Endothelial cell of umbilical vein (primary cell): Measurements from ENCODE around the gene VIL1. TPM values are rescaled to one million over a fixed set of nuclear protein-coding genes. Genes with fewer than 3 reads are reported as not detected.

Source experiments
- BruUV-seq: library from RNA; stranded (reverse); fragments of 400-500 nt; replicated peaks from 2 replicates; lab custom pipeline; 2021; lab: Mats Ljungman, UMichigan
- CTCF ChIA-PET: fragments of 300-600, 350-600 bp; sonication (Branson Sonifier 250); formaldehyde crosslinking; loops from one replicate; lab custom pipeline; 2021; ENCODE audit warnings: antibody characterized with exemption, inconsistent platforms; lab: Charles Lee
- POLR2A ChIA-PET: fragments of 300-600, 350-600 bp; sonication (Branson Sonifier 250); formaldehyde crosslinking; loops from one replicate; lab custom pipeline; 2021; ENCODE audit warnings: antibody characterized with exemption, inconsistent platforms; lab: Charles Lee
- DNase-seq: peaks from one replicate; pipeline ENCODE4 v3.0.0-alpha.2; 2011; ENCODE audit warnings: low read depth, low spot score
- FAIRE-seq: peaks from 2 replicates; lab custom pipeline; 2011; peaks lifted over from hg19 to GRCh38; lab: Jason Lieb, UNC
- H2AFZ ChIP-seq: 2 replicates; pipeline ENCODE4 v1.6.0; 2012; ENCODE audit warnings: low read depth, low read length, control low read depth, inconsistent platforms
- H3K27ac ChIP-seq: 2 replicates; pipeline ENCODE4 v1.5.1; 2011; ENCODE audit warnings: low read depth, mild to moderate bottlenecking, control low read depth, low read length, moderate library complexity; ENCODE audit not compliant: insufficient read depth
- H3K27me3 ChIP-seq, 2 experiments: 2 replicates each; pipeline versions ENCODE4 v1.6.0 to v1.6.1; 2011; ENCODE audit warnings: low read length in 2 of 2, mixed read lengths in 1 of 2; ENCODE audit not compliant: control insufficient read depth in 2 of 2, insufficient read depth in 2 of 2
- H3K36me3 ChIP-seq, 2 experiments: 2 replicates in 1 of 2; 3 replicates in 1 of 2; pipeline ENCODE4 v1.5.1; 2011; ENCODE audit warnings: low read length in 2 of 2, mild to moderate bottlenecking in 1 of 2, moderate library complexity in 1 of 2; ENCODE audit not compliant: control insufficient read depth in 2 of 2, insufficient read depth in 2 of 2; ENCODE audit errors: extremely low read depth in 1 of 2
- H3K4me1 ChIP-seq: 3 replicates; pipeline ENCODE4 v1.5.1; 2011; ENCODE audit warnings: mild to moderate bottlenecking, low read length; ENCODE audit not compliant: control insufficient read depth, insufficient read depth; ENCODE audit errors: extremely low read depth
- H3K4me2 ChIP-seq: 2 replicates; pipeline ENCODE4 v1.6.1; 2011; ENCODE audit warnings: low read length, control low read depth, mixed read lengths; ENCODE audit not compliant: insufficient read depth
- H3K4me3 ChIP-seq, 3 experiments: fragments of 200-600 bp in 1 of 3; sonication (generic), shearing (Covaris generic) in 1 of 3; replicated peaks in 1 of 3; 2 replicates each; pipeline ENCODE4 v1.5.1; 2011 to 2016; ENCODE audit warnings: control low read depth in 3 of 3, low read length in 3 of 3, mild to moderate bottlenecking in 2 of 3, inconsistent platforms in 1 of 3, low read depth in 1 of 3, moderate library complexity in 1 of 3; ENCODE audit not compliant: insufficient read depth in 1 of 3
- H3K79me2 ChIP-seq: 2 replicates; pipeline ENCODE4 v1.6.0; 2012; ENCODE audit warnings: low read length, inconsistent platforms; ENCODE audit not compliant: control insufficient read depth, insufficient read depth
- H3K9ac ChIP-seq: replicated peaks from 2 replicates; pipeline ENCODE3; 2011; ENCODE audit warnings: low read length, control low read depth; ENCODE audit not compliant: insufficient read depth; ENCODE audit errors: extremely low read depth
- H3K9me1 ChIP-seq: replicated peaks from 3 replicates; pipeline ENCODE4 v1.6.0; 2011; ENCODE audit warnings: mild to moderate bottlenecking, low read length; ENCODE audit not compliant: control insufficient read depth, insufficient read depth; ENCODE audit errors: extremely low read depth
- H3K9me3 ChIP-seq: replicated peaks from 2 replicates; pipeline ENCODE4 v1.5.1; 2012; ENCODE audit warnings: low read length, inconsistent platforms; ENCODE audit not compliant: control insufficient read depth, insufficient read depth
- H4K20me1 ChIP-seq: replicated peaks from 2 replicates; pipeline ENCODE3; 2011; ENCODE audit warnings: mild to moderate bottlenecking, low read length; ENCODE audit not compliant: control insufficient read depth, insufficient read depth; ENCODE audit errors: extremely low read depth
- FOS ChIP-seq: IDR thresholded peaks from 2 replicates; pipeline ENCODE4 v1.6.1; 2011; ENCODE audit warnings: mild to moderate bottlenecking, low read length, moderate library complexity, borderline replicate concordance; ENCODE audit not compliant: insufficient read depth
- JUN ChIP-seq: IDR thresholded peaks from 2 replicates; pipeline ENCODE4 v1.6.1; 2011; ENCODE audit warnings: borderline replicate concordance, low read depth; ENCODE audit not compliant: insufficient read length, insufficient read depth
- MAX ChIP-seq: IDR thresholded peaks from 2 replicates; pipeline ENCODE4 v1.6.1; 2011; ENCODE audit not compliant: insufficient read depth, insufficient read length
- MYC ChIP-seq: IDR thresholded peaks from one replicate; pipeline ENCODE4 v1.6.1; 2011; ENCODE audit warnings: mild to moderate bottlenecking, low read depth, low read length
- POLR2AphosphoS5 ChIP-seq: IDR thresholded peaks from 2 replicates; pipeline ENCODE4 v1.6.1; 2012; ENCODE audit warnings: low read depth, mild to moderate bottlenecking, control low read depth, low read length, moderate library complexity; ENCODE audit not compliant: insufficient read depth
- dilution Hi-C: fragments of 300-500 bp; cut with MboI; formaldehyde crosslinking; loops from one replicate; pipeline ENCODE4 v1.15.0; 2019; ENCODE audit warnings: low sequenced_read_pairs; ENCODE audit not compliant: extremely low pct_ligation_motif_present
- intact Hi-C: fragments of 100-400 bp; cut with micrococcal nuclease; formaldehyde crosslinking; loops from one replicate; pipeline ENCODE4 v1.10.0; 2022
- polyA plus RNA-seq, 4 experiments: library from polyadenylated mRNA; depleted of rRNA in 3 of 4; stranded (reverse) in 3 of 4; unstranded in 1 of 4; fragments of >200 nt; gene quantifications; 2 replicates each; pipeline versions ENCODE4 v1.2.1 to v1.2.3, GENCODE V29; 2011 to 2012; ENCODE audit warnings: missing spikeins in 1 of 4
- total RNA-seq: library from RNA; stranded (reverse); gene quantifications from 2 replicates; pipeline ENCODE4 v1.2.3, GENCODE V29; 2021

VIL1 gene
- total and polyA plus RNA-seq, 2 donors (not counting 3 experiments of a cell fraction or from before 2014, with no cell fraction given) = not detected

DNA sequence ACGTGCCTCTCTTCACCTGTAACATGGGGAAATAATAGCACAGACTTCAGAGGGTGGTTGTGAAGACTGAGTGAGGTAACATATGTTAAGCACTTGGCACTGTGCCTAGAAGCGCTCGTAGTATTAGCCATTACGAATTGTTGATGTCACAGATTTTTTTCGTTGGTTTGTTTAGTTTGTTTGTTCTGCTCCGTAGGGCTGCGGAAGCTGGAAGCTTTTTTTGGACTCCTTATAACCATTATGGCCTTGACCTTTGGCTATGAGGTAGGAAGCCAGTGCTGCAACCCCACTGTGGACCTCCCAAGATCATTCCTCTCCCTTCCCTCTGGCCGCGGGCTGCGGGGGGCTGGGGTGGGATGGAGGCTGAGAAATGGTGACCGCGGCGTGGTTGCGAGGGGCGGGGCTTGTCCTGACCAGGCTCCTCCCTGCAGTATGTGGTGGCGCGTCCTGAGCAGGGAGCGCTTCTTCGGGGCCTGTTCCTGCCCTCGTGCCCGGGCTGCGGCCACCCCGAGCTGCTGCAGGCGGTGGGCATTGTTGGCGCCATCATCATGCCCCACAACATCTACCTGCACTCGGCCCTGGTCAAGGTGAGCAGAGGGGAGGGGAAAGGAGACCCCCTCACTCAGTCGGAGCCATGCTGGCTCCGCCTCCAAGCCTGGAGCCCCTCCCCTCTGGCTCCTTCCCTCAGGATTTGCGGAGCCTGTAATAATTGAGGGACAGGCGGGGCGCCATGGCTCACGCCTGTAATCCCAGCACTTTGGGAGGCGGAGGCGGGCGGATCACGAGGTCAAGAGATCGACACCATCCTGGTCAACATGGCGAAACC is 31.3 kb upstream of the VIL1 start:
- Histone ChIP-seq H3K4me1 (peaks cover 3% of the 10 kb centered on the region), H3K9me1 (no peaks in the 10 kb centered on the region), H3K27me3 (peaks cover 0 to 2% of the 10 kb centered on the region in 2 experiments), H3K9me3 (no peaks in the 10 kb centered on the region), H3K9ac (peak overlapping the region; percentile 25), H3K79me2 (no peaks in the 10 kb centered on the region), H3K36me3 (no peaks in the 10 kb centered on the region), H3K4me2 (peak overlapping the region; percentile 62), H2AFZ (peak overlapping the region; percentile 98), H4K20me1 (no peaks in the 10 kb centered on the region), H3K27ac (no peak overlapping the region), H3K4me3 (peak overlapping the region; percentile 16 to 46 (median 29))
- BruUV-seq = no TSS peak
- ChIA-PET CTCF (interaction anchor here (0.7 to 1.7 kb wide), 4 partner anchors 9 to 114 kb away, joined by 3 to 6 read pairs (median 4); no protein-coding TSS in a partner anchor), POLR2A (no interaction called here)
- DNase-seq (peak; percentile 76), FAIRE-seq (peak; percentile 89)
- TF ChIP-seq MAX (peak; percentile 4), MYC (no peak), POLR2AphosphoS5 (peak; percentile 36), FOS (no peak), JUN (peak; percentile 24)
- intact Hi-C loops (loop anchor here (1.0 to 2.0 kb wide), 2 partner anchors 21 to 31 kb away; partner anchors contain the start of gene CATIP), dilution Hi-C loops (no loop called here)
